ENCODE measurements around the gene FNDC3B. TPM values are rescaled to one million over a fixed set of nuclear protein-coding genes. Genes with fewer than 3 reads are reported as not detected.

The FNDC3B gene
- total and polyA plus RNA-seq, 9 of the 15 experiments (the other 6 are each of a cell fraction or from before 2014, with no cell fraction given), result 7.0 to 35.8 (median 16.2) TPM

GRCh38 chr3:172150268-172150667 is 110.9 kb downstream of the FNDC3B start (continued):
- no peak for TF ChIP-seq ZBTB49 (CRISPR knock-in tag; IDR thresholded peaks at IDR 0.05; ENCODE audit: borderline replicate concordance)
- TF ChIP-seq TBP (optimal IDR thresholded peaks at IDR 0.05; ENCODE audit: low read depth, low read length), result no peak

GRCh38 chr3:172150913-172151650 is 111.7 kb downstream of the FNDC3B start:
- intact Hi-C loops (cut with micrococcal nuclease) (no loop called here), in situ Hi-C loops (cut with MboI) (no loop called here)
- TF ChIP-seq ZFP1 (CRISPR knock-in tag; IDR thresholded peaks at IDR 0.05) (no peak), ILK (tag; IDR thresholded peaks at IDR 0.05; ENCODE audit: borderline replicate concordance, low read depth) (no peak)
- Histone ChIP-seq H2AFZ (ENCODE audit: low read depth, low read length) (no peak overlapping the region), H3K4me3 (no peak overlapping the region), H3K9me1 (ENCODE audit: control insufficient read depth, insufficient read depth, low read length) (no peaks in the 10 kb centered on the region), H3K4me2 (ENCODE audit: insufficient read depth, low read length) (no peak overlapping the region), H3K27ac (ENCODE audit: extremely low read depth, low read depth, low read length) (no peak overlapping the region), H3K36me3 (ENCODE audit: control insufficient read depth, insufficient read depth, low read length) (no peaks in the 10 kb centered on the region), H3K79me2 (ENCODE audit: control insufficient read depth, insufficient read depth, low read length) (peaks cover 49% of the 10 kb centered on the region), H3K4me1 (replicated peaks in 1 of 2; ENCODE audit: control insufficient read depth in 2 of 2, insufficient read depth in 2 of 2, low read length in 2 of 2) (peaks cover 3 to 9% of the 10 kb centered on the region in 2 experiments; a peak in 2 of 5 replicates), H3K9me3 (replicated peaks; ENCODE audit: control insufficient read depth, insufficient read depth, low read depth, low read length) (no peaks in the 10 kb centered on the region), H4K20me1 (replicated peaks; ENCODE audit: control insufficient read depth, insufficient read depth, low read length) (peaks cover 13% of the 10 kb centered on the region), H3K9ac (ENCODE audit: insufficient read depth in 1 of 2, low read depth in 2 of 2, low read length in 2 of 2) (no peak overlapping the region), H3K27me3 (ENCODE audit: control insufficient read depth in 2 of 2, insufficient read depth in 2 of 2, low read length in 2 of 2) (no peaks in the 10 kb centered on the region)
- ATAC-seq (no peak), DNase-seq (ENCODE audit: extremely low read depth in 1 of 4, low spot score in 3 of 4) (no peak), FAIRE-seq (no peak)
- 92% methylated on average over 5 of the region's 5 CpGs for WGBS (ENCODE audit: insufficient coverage, low coverage, missing lambda C conversion rate)
- ChIA-PET CTCF (ENCODE audit: low intra/inter-chr PET ratio) (no interaction called here), POLR2A (interaction anchor here (0.5 to 2.4 kb wide), 3 partner anchors 9 to 1149 kb away, joined by 3 to 8 read pairs (median 4); no protein-coding TSS in a partner anchor)
- no TSS peak for BruUV-seq (replicated peaks)
